GM19463 (cell line): Measurements from ENCODE around the gene CTSF.
"Not testable (repeated sequence)": the region's sequence is repeated elsewhere in the genome, so short reads cannot be mapped to it uniquely, and the experiment has no call there.

Experiments used
- ATAC-seq: cut with Tn5 transposase; IDR thresholded peaks from one replicate; pipeline ENCODE4 v1.9.1; 2021; ENCODE audit warnings: mild to moderate bottlenecking, moderate library complexity; ENCODE audit not compliant: unreplicated experiment

The CTSF gene

DNA sequence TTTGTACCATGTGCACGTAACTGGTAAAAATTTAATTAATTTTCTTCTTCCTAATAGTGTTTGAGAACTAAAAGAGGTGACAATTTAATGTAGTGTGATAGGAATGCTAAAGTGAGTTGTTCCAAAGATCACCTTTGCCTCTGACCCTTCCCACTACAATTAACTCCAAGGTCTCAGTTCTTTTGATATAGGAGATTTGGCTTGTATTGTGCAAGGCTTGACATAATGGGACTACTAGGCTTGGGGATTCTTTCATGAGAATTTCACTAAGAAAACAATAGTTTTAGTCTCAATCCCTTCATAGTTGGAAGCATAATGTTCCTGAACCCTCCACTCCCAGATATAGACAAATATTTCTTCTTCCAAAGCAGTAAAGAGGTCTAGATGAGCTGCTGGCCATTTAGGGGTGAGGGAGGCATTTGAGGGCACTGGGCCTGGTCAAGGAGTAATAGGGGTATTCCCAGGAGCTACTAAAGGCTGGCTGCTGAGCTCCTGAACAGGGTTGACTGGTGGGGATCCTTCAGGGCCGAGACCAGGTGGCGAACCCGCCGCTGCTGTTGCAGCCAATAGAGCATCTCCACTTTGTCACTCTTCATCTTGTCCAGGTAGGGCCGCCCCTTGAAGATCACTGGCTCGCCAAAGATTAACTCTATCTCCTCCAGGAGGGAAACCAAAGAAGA lies 21.7 kb upstream of the CTSF start:
- ATAC-seq, result no peak

DNA sequence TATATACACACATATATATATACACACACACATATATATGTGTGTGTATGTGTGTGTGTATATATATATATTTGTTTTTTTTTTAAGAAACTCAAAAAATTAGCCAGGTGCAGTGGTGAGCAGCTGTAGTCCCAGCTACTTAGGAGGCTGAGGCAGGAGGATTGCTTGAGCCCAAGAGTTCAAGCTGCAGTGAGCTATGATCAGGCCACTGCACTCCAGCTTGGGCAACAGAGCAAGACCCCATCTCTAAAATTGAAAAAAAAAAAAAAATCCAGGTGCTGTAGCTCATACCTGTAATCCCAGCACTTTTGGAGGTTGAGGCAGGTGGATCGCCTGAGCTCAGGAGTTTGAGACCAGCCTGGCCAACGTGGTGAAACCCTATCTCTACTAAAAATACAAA lies 20.9 kb upstream of the CTSF start:
- not testable (repeated sequence) for ATAC-seq

DNA sequence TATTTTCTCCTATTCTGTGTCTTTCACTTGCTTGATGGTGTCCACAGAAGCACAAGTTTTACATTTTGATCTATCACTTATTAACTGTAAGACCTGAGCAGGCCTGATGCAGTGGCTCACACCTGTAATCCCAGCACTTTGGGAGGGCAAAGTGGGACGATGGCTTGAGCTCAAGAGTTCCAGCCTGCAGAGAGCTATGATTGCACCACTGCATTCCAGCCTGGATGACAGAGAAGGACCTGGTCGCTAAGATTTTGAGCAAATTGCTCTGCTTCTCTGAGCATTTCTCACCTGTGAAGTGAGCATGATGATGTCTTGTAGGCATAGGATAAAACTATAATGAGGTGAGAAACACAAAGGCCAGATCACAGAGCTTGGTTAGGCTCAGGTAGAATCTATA lies 17.7 kb upstream of the CTSF start:
- no peak for ATAC-seq

DNA sequence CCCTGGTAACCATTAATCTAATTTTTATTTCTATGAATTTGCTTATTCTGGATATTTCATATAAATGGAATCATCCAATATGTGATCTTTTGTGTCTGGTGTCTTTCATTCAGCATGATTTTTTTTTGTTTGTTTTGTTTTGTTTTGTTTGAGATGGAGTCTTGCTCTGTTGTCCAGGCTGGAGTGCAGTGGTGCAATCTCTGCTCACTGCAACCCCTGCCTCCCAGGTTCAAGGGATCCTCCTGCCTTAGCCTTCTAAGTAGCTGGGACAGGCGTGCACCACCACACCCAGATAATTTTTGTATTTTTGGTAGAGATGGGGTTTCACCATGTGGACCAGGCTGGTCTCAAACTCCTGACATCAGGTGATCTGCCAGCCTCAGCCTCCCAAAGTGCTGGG lies 17.0 kb upstream of the CTSF start:
- ATAC-seq, result not testable (repeated sequence)

DNA sequence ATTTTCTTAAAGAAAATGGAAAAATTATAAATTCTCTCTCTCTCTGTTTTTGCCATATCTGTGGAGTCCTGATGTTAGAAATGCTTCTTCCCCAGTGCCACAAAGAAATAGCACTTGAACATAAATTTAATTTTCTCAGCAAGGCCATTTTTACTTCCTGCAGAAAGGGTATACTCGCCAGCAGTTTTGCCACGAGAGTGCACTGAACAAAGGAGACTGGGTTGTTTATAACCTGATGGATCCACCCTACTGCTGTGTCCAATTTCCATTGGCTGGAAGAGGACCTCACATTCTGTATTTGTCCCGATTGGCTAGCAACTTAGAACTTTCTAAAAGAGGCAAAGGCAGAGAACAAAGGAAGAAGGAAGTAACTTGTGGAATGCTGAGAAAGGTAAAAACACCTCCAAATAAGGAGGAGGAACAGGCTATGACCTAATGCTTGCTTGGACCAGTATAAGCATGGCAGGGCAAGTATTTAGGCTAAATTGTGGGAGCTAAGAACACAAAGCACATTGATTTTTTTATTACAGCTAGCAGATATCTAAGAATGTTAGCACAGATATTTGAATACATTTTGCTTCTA lies 14.2 kb upstream of the CTSF start:
- ATAC-seq, result not testable (repeated sequence)

DNA sequence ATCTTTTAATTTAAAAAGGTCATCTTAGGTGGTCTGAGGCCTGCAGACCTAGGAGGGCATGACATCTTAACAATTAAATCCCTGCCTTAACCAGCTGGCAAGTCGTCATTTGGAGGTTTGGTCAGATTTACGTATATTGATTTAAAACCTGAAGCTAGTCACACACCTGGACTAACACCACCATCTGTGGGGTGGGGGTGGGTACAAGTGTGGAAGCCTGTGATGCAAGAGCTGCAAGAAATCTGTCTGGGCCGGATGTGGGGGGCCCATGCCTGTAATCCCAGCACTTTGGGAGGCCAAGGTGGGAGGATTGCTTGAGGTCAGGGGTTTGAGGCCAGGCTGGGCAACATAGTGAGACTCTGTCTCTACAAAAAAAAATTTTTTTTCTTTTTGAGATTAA lies 12.9 kb upstream of the CTSF start:
- ATAC-seq, result no peak

DNA sequence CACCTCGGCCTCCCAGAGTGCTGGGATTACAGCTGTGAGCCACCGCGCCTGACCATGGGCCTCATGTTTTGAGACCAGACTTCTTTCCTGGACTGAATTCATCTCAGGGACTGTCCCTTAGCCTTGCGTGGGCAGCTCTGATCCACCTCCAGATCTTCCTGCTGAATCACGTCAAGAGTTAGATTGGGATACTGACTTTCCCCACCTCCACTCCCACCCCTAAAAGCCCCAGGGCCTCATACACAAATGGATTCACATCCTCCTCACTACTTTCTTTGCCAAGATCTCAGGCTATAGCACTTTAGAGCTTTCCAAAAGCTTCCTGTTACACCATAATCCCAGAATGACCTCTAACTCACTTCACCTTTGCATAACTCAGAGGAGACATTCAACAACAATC lies 12.4 kb upstream of the CTSF start:
- ATAC-seq, result no peak

DNA sequence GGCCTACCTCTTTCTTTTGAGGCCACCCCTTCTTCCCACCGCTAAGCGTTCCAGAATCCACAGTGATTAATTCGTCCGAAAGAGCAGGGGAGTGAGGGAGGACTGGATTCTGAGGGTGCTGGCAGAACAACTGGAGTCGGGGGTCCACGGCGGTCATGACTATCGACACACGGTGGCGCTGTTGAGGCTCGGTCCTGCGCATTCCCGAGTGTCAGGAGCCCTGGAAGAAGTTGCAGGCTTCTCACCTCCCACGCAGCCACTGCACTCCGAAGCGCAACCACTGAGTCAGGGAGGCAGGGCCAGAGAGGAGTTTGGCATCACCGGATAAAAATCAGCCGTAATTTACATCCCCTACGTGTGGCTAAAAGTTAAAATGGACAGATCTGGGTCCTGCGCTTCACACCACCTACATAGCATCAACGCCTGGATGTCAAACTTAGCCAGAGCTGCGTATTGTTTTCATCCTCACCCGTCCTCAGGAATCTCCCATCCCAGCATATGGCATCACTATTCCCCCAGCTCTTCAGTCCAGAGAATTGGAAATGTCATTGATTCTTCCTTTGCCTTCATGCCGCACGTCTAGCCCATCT lies 10.7 kb upstream of the CTSF start:
- ATAC-seq, result no peak

DNA sequence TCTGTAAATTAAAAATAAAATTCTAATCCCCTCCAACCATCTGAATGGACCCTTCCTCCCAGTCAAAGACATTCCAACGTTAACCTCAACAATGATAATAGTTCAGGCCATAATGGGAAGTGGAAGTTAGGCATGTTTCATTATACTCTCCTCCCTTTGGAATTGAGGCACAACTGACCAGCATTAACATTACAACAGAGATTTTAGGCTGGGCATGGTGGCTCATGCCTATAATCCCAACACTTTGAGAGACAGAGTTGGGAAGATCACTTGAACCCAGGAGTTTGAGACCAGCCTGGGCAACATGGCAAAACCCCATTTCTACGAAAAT lies 2.4 kb upstream of the CTSF start:
- no peak for ATAC-seq

DNA sequence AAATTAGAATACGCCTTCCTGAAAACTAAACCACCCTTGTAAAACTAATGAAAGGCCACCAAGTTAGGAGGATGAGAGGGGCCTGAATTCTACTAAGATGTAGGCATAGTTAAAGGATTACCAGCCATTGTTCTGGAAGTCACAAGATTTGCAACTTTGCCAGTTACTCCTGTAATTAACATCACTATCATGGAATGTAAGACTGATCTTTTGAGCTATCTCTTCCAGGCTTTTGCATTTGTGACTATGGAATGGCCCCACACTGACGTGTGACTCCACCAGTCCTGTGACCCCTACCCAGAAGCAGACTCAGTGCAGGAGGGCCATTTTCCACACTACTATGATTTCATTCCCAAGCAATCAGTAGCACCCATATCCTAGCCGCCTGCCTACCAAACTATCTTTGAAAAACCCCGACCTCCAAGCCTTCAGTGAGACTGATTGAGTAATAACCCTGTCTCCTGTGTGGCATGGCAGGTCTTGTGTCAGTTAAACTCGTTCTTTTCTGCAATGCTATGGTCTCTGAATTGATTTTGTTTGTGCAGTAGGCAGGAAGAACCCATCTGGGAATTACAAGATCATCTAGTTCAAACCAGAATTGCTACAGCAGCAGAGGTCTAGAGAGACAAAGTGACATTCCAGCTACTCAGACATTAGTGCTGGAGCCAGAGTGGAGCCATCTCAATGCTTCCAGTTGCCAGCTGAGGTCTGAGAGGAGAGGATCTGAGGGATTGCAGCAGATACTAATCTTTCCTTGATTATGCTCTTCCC lies 1.9 kb upstream of the CTSF start:
- ATAC-seq, result no peak

DNA sequence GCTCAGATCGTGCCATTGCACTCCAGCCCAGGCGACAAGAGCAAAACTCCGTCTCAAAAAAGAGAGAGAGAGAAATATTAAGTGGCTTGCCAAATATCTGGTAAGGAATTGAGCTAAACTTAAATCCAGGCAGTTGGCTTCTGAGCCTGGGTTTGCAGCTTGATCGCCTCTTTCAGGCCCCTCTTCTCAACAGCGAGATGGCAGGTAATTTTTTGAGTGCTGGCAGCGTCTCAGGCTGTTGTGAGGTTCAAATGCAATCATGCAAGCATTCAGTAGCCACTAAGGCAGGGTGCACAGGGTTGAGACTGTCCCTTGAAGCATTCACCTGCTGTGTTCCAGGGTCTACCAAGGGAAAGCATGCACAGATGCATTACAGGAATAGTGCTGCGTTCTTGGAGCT lies 670 bp upstream of the CTSF start:
- ATAC-seq, result no peak

DNA sequence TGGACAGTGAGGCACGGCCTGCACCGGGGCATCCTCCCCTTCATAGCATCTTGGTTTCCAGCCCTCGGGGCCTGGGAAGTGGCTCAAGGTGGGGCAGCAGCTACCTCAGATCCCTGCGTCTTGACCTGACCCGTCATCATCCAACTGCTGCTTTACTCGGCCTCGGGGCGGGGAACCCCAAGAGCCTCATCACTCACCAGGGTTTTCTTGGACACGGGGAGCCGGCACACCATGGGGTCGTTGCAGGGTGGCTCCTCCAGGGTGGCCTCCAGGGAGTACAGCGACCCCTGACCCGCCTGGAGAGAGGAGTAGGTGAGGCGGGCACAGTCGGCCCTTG lies 651 bp downstream of the CTSF start:
- ATAC-seq, result no peak

DNA sequence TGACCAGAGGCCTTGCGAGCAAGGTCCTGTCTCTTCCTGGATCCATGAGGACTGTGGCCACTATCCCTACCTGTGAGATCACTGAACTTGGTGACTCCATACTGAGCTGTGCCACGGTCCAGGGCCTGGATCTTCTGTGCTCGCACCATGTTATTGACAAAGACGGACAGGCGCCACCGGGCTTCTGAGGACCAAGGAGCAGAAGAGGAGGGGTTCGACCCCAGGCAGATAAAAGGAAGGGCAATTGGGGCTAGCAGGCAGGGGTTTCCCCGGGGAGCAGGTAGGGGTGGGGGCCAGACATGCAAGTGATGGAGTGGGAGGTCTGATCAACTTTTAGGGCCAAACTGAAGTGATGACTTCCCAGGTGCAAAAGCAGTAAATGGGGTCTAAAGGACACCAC lies 2.2 kb downstream of the CTSF start:
- ATAC-seq, result no peak

DNA sequence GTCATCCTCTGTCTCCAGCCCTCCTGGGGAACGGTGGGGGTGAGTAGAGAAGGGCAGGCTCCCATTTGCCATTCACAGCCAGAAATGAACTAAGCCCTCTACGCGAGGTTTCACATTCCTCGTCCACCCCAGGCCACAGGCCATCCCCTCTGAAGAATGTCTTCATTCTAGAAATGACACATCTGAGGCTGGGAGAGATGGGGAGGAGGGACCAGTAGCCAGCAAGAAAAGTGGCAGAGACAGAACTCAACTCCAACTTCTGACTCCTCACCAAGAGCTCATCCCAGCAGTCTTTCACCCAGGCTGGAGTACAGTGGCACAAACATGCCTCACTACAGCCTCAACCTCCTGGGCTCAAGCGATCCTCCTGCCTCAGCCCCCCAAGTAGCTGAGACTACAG lies 3.4 kb downstream of the CTSF start:
- ATAC-seq, result no peak

DNA sequence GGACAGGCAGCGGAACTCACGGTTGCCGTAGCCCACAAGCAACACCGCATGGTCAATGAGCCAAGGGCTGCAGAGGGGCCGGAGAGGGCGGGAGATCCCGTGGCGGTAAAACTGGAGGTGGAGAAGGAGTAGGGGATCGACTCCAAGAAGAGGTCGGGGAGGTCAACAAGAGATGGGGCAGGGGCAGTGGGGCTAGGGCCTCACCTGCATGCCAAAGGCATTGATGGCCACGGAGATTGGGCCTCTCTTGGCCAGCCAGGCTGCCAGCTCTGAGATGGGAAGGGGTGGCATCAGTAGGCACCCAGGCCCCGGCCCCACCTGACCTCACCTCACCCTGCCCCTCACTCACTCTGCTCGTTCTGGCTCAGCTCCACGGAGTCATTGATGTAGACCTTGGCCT lies 3.9 kb downstream of the CTSF start:
- ATAC-seq, result no peak

DNA sequence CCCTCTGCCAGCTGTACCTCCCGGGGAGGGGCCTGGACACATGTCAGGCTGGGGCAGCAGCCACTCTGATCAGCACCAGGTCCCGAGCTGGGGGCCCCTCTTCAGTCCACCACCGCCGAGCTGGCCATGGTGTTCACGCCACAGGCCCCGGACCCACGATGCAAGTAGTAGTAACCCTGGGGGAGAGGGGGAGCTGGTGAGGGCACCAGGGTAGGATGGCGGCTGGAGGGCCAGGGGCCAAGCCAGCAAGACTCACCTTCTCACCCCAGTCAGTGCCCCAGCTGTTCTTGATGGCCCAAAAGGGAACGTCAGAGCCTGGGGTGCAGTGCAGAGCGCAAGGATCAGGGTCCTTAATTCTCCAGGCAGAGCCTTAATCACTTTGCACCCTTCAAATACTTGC lies 4.6 kb downstream of the CTSF start:
- no peak for ATAC-seq

DNA sequence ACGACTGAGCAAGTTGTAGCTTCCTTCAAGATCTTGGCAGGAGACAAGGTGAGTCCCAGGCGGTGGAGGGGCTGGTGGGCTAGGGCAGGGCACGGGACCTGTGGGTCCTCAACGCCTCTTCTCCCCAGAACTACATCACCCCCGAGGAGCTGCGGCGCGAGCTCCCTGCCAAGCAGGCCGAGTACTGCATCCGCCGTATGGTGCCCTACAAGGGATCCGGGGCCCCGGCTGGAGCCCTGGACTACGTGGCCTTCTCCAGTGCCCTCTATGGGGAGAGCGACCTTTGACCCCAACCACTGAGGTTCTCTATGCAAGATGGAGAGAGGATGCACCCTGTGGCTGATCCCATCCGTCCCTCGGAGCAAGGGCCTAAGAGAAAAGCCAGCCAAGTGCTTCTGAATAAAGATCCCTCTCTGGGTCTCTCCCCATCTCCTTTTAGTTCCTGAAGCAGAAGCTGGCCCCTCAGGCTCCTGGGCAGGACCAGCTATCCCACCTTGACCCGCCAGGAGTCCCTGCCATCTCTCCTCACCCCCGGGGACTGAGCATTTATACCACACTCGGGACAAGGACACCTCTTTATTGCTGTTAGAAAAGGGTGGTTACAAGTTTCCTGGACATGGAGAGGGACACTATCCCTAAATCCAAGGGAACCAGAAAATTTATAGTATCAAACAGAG lies 5.4 kb downstream of the CTSF start:
- no peak for ATAC-seq

DNA sequence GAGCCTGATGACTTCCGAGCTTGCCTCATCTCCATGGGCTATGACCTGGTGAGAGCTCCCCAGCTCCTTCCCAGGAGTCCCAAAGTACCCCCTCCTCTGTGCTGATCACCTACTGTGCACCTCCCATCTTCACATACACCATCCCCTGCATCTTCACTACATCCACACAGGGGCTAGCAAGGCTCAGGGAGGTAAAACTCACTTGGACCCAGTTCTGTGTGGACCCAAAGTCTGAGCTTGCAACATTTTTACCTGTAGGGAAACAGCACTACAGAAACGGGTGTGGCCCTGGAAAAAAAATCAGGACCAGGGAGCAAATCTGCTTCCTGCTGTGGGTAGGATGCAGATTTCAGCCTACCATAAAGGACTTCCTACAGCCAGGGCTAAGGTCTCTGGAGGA lies 6.1 kb downstream of the CTSF start:
- ATAC-seq, result no peak

DNA sequence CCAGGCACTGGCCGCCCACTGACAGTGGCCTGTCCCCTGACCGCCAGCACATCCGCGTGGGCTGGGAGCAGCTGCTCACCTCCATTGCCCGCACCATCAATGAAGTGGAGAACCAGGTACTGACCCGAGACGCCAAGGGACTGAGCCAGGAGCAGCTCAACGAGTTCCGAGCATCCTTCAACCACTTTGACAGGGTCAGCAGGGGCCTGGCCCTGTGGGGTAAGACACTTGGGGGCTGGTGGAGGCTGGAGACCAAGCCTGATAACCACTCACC lies 6.5 kb downstream of the CTSF start:
- no peak for ATAC-seq

DNA sequence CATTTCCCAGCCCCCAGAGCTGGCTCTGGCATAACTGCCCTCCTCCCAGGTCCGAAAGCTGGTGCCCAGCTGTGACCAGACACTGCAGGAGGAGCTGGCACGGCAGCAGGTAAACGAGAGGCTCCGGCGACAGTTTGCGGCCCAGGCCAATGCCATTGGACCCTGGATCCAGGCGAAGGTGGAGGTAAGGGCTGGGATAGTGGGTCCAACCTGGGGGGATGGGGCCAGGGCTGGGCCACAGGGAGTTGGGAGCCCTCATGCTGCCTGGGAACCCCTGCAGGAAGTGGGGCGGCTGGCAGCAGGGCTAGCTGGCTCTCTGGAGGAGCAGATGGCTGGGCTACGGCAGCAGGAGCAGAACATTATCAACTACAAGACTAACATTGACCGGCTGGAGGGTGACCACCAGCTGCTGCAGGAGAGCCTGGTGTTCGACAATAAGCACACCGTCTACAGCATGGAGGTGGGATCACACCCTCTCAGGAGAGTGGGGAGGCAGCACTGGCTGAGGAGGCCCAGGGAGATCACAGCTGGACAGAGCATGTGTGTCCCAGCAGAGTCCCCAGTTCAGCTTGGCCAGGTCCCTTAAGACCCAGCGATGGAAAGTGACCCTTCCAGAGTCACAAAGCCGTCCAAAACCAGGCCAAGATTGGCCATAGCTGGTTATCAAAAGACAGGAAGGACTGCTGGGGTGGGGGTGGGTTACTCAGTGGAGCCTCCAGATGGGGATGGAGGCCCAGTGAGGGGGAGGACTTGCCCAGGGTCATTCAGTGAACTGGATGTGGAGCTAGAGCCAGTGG lies 7.0 kb downstream of the CTSF start:
- ATAC-seq, result no peak
